ENCODE results near the gene HNRNPLL. TPM values are rescaled to one million over a fixed set of nuclear protein-coding genes. Genes with fewer than 3 reads are reported as not detected.

HNRNPLL gene
- total RNA-seq, 4 donors from 2014 or later = 45.2 to 59.7 (median 54.4) TPM

GRCh38 chr2:38534746-38535403 is 67.9 kb downstream of the HNRNPLL start:
- WGBS, 2 donors (ENCODE audit: low coverage in 1 of 2) = 67 to 83% methylated on average over 3 to 12 of the region's 16 CpGs

GRCh38 chr2:38533757-38534545 is 68.8 kb downstream of the HNRNPLL start:
- Histone ChIP-seq H3K27me3 (peaks cover 2% of the 10 kb centered on the region), H3K4me3 (peak overlapping the region in 1 of 4 donors; percentile 4), H3K4me1 (peaks cover 5 to 18% (median 13%) of the 10 kb centered on the region in 4 donors), H3K36me3 (no peaks in the 10 kb centered on the region), H3K27ac (peak overlapping the region; percentile 58 to 80 (median 68)), H3K9me3 (no peaks in the 10 kb centered on the region)
- in situ Hi-C loops (cut with MboI; ENCODE audit: low pct_ligation_motif_present in 1 of 4, low pct_unique_long_range_greater_than_20kb in 1 of 4, low sequenced_read_pairs in 3 of 4) = no loop called here
- WGBS, 2 donors (ENCODE audit: low coverage in 1 of 2) = 70 to 74% methylated on average over 2 to 10 of the region's 10 CpGs
- intact Hi-C loops (cut with DNase I; ENCODE audit: low total_unique reads) = loop anchor here (10.0 kb wide), 2 partner anchors 211 to 219 kb away; no protein-coding TSS in a partner anchor
- no peak for TF ChIP-seq EP300 (IDR thresholded peaks at IDR 0.05; ENCODE audit: low read depth)
- no peak for TF ChIP-seq CTCF (IDR thresholded peaks at IDR 0.05)
- no peak for TF ChIP-seq POLR2AphosphoS5 (IDR thresholded peaks at IDR 0.05)
- TF ChIP-seq POLR2A (IDR thresholded peaks at IDR 0.05) = no peak
- no peak for DNase-seq

More at GRCh38 chr2:38534746-38535403, 67.9 kb downstream of the HNRNPLL start:
- peak overlapping the region; percentile 58 to 80 (median 68) for H3K27ac ChIP-seq
- peak overlapping the region in 2 of 4 donors; percentile 0 to 55 for H3K4me3 ChIP-seq
- intact Hi-C loops (cut with DNase I; ENCODE audit: low total_unique reads) = loop anchor here (5.0 to 10.0 kb wide), 3 partner anchors 68 to 220 kb away; no protein-coding TSS in a partner anchor
- in situ Hi-C loops (cut with MboI; ENCODE audit: low pct_ligation_motif_present in 1 of 4, low pct_unique_long_range_greater_than_20kb in 1 of 4, low sequenced_read_pairs in 3 of 4) = no loop called here
- H3K4me1 ChIP-seq = peaks cover 5 to 18% (median 13%) of the 10 kb centered on the region in 4 donors
- H3K36me3 ChIP-seq = no peaks in the 10 kb centered on the region
- DNase-seq = peak; percentile 71
- H3K9me3 ChIP-seq = no peaks in the 10 kb centered on the region
- TF ChIP-seq POLR2A (IDR thresholded peaks at IDR 0.05) = peak; percentile 38
- no peak for TF ChIP-seq CTCF (IDR thresholded peaks at IDR 0.05)
- no peak for TF ChIP-seq EP300 (IDR thresholded peaks at IDR 0.05; ENCODE audit: low read depth)
- TF ChIP-seq POLR2AphosphoS5 (IDR thresholded peaks at IDR 0.05) = peak; percentile 52 to 73 (median 70)
- H3K27me3 ChIP-seq = no peaks in the 10 kb centered on the region

- intact Hi-C loops (cut with DNase I; ENCODE audit: low total_unique reads) = loop anchor here (10.0 kb wide), 2 partner anchors 212 to 218 kb away; no protein-coding TSS in a partner anchor
- peaks cover 10% of the 10 kb centered on the region for H3K27me3 ChIP-seq
- peak overlapping the region; percentile 8 to 80 (median 54) for H3K27ac ChIP-seq
- H3K36me3 ChIP-seq = no peaks in the 10 kb centered on the region
- DNase-seq = peak; percentile 61
- peaks cover 5 to 23% (median 13%) of the 10 kb centered on the region in 4 donors for H3K4me1 ChIP-seq
- in situ Hi-C loops (cut with MboI; ENCODE audit: low pct_ligation_motif_present in 1 of 4, low pct_unique_long_range_greater_than_20kb in 1 of 4, low sequenced_read_pairs in 3 of 4) = no loop called here
- TF ChIP-seq POLR2AphosphoS5 (IDR thresholded peaks at IDR 0.05) (no peak), CTCF (IDR thresholded peaks at IDR 0.05) (no peak), POLR2A (IDR thresholded peaks at IDR 0.05) (no peak), EP300 (IDR thresholded peaks at IDR 0.05; ENCODE audit: low read depth) (no peak)
- WGBS, 2 donors (ENCODE audit: low coverage in 1 of 2) = 48 to 54% methylated on average over 4 to 9 of the region's 9 CpGs
- H3K9me3 ChIP-seq = no peaks in the 10 kb centered on the region
- H3K4me3 ChIP-seq = no peak overlapping the region
Observed at GRCh38 chr2:38533180-38533579, 69.5 kb downstream of the HNRNPLL start.

- in situ Hi-C loops (cut with MboI; ENCODE audit: low pct_ligation_motif_present in 1 of 4, low pct_unique_long_range_greater_than_20kb in 1 of 4, low sequenced_read_pairs in 3 of 4) = no loop called here
- peaks cover 5 to 23% (median 13%) of the 10 kb centered on the region in 4 donors for H3K4me1 ChIP-seq
- H3K27ac ChIP-seq = peak overlapping the region in 1 of 4 donors; percentile 80
- H3K9me3 ChIP-seq = no peaks in the 10 kb centered on the region
- intact Hi-C loops (cut with DNase I; ENCODE audit: low total_unique reads) = loop anchor here (10.0 kb wide), 2 partner anchors 212 to 218 kb away; no protein-coding TSS in a partner anchor
- 83 to 100% methylated on average over 1 to 2 of the region's 2 CpGs for WGBS, 2 donors (ENCODE audit: low coverage in 1 of 2)
- no peak for TF ChIP-seq POLR2AphosphoS5 (IDR thresholded peaks at IDR 0.05)
- TF ChIP-seq POLR2A (IDR thresholded peaks at IDR 0.05) = no peak
- TF ChIP-seq EP300 (IDR thresholded peaks at IDR 0.05; ENCODE audit: low read depth) = no peak
- TF ChIP-seq CTCF (IDR thresholded peaks at IDR 0.05) = no peak
- H3K36me3 ChIP-seq = no peaks in the 10 kb centered on the region
- peaks cover 16% of the 10 kb centered on the region for H3K27me3 ChIP-seq
- H3K4me3 ChIP-seq = no peak overlapping the region
- DNase-seq = no peak
Observed at GRCh38 chr2:38532366-38532765, 70.4 kb downstream of the HNRNPLL start.

Measured in transverse colon (tissue), 4 donors.